HuH-7.5 (cell line): Measurements from ENCODE around the gene TPCN2.

Experiments
- DNase-seq: peaks from one replicate; pipeline ENCODE4 v3.0.0; 2011; ENCODE audit warnings: low spot score

TPCN2 gene

GRCh38 chr11:69167130-69167915 is 118.6 kb downstream of the TPCN2 start:
- no peak for DNase-seq

DNA sequence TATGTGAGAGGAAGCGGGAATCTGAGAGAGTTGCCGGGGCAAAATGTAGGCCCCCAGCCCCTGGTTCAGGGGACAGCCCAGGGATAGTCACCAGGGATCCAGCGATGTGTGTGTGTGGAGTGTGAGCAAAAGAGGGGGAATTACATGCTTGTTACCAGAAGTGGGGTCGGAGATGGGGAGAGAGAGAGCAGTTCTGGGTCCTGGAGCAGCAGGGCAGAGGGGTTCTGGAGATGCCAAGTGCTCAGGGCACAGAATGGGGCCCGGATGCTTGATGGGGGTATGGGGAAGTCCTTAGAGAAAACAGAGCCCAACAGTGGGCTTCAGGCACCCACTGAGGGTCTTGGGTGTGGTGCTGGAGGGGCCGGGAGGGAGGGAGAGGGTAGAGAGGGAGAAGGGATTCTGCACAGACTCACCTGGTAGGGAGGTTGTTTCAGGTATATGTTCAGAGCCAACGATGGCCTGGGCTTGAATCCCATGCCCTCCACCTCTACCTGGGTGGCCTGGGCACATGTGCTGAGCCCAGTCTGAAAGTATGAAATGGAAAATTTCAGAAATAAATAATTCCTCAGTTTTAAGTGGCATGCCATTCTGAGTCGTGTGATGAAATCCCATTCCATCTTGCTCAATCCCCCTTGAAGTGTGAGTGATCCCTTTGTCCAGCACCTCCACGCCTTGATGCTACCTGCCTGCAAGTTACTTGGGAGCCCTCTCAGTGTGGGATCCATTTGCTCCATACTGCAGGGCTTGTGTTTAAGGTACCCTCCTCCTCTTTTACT is 119.4 kb downstream of the TPCN2 start:
- DNase-seq, result no peak

DNA sequence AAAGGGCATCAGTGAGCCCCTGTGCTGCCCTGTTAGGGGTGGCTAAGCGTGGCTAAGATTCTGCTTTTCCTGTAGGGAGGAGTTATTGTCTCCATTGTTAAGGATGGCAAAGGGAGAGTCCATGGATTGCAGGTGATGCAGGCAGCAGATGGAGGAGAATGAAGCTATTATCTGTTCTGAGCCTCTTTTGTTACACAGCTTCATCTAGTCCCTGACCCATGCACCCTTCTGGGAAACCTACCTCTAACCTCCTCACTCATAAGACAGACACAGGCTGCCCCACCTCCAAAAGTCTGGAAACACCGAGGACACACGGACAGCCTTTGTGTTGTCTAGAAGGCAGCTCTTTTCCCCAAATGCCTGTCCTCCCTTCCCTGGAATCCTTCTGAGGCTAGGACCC is 120.7 kb downstream of the TPCN2 start:
- DNase-seq, result no peak

DNA sequence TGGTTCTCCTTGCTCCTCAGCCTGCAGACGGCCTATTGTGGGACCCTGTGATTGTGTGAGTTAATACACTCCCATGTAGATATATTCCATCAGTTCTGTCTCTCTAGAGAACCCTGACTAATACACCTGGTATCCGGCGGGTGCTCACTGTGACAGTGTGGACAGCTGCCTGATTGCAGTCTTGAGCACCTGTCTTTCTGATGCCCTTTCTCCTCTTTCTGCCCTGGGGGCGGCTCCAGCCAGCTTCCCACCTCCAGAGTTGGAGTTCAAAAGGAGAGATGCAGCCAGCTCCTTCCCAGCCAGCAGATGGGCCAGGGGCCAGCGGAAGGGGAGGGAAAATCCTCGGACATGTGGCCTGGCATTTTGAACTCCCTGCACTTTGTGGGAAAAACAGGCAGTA is 122.0 kb downstream of the TPCN2 start:
- no peak for DNase-seq

DNA sequence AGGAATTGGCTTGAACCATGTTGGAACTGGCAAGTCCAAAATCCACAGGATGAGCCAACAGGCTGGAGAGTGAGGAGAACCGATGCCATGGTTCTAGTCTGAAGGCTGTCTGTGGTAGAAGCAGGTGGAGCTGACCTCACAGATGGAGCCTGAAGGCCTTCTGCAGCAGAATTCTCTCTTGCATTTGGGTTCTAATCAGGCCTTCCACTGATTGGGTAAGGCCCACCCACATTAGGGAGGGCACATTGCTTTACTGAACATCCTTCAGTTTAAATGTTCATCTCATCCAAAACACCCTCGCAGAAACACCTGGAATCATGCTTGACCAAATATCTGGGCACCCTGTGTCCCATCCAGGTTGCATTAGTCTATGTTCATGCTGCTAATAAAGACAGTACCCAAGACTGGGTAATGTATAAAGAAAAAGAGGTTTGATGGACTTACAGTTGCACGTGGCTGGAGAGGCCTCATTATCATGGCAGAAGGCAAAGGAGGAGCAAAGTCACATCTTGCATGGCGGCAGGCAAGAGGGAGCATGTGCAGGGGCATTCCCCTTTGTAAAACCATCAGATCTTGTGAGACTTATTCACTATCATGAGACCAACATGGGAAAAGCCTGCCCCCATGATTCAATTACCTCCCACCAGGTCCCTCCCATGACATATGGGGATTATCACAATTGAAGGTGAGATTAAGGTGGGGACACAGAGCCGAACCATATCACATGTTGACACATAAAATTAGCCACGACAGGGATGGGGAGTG is 122.9 kb downstream of the TPCN2 start:
- no peak for DNase-seq

DNA sequence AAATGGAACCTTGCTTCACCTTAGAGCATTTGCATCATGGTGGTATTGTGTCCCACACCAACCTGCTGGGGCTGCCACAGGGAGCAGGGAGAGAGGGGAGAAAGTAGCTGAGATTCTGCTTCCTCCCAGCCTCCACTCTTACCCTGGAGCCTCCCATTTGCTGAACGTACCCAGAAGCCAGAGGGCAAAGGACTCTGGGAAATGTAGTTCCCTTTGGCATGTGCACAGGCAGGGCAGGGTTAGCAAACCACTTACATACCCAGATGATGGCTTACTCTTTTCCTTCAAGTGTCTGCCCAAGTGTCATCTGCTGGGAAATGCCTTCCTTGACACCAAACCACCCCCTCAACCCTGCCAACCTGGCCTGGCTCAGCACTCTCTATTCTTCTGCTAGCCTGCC is 123.9 kb downstream of the TPCN2 start:
- no peak for DNase-seq

- no peak for DNase-seq
These were observed 124.6 kb downstream of the TPCN2 start for GRCh38 chr11:69173331-69173730.

DNA sequence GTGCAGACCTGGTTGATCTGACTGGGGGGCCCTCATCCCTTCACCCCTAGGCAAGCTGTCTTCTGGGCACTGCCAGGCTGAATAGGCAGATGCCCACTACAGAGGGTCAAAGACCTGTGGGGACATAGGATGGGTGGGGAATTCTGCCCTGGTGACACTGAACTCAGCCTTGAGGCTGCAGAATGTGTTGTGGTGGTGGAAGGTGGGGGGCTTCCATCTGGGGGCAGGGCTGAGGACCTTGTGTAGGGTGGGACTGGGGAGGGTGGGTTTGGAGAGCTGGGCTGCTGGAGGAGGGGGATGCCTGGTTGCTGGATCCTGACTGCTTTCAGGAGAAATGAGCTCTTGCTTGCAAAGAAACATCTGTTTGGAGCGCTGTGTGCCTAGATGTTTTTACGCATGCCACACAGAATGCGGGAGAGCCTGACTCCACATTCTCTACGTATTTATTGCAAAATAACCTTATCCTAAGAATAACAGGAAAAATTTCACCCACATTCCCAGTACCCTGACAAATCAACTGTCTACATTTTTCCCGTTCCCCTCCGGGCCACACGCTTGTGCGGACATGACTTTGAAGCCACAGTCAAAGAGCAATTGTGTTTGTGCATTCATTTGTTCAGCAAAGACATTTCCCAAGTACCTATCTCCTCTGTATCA is 125.3 kb downstream of the TPCN2 start:
- DNase-seq, result no peak

- no peak for DNase-seq
These were observed 126.1 kb downstream of the TPCN2 start for GRCh38 chr11:69174841-69175240.

DNA sequence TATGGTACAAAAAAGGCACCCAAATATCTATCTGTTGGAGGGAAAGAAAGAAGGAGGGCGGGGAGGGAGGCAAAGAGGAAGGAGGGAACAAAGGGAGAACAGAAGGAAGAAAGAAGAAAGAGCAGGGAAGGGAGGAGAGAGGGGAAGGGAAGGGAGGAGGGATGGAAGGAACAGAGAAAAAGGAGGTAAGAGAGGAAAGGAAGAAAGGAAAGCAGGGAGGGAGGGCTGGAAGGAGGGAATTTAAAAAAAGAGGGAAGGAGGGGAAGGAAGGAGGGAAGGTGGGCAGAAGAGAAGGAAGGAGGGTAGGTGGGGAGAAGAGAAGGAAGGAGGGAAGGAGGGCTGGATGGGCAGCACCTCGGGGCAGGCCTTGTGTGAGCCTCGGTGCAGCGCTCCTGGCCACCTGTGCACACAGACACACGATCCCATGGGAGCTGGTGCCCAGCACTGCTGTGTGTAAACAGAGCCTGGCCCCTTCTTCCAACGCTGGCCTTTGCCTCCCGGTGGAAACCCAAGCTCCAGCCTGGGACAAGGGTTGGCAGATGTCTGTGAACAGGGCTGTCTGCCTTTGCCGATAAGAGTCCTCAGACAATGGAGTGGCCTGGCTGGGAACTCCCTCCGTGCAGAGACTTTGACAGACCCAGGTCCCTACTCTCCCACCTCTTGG is 130.2 kb downstream of the TPCN2 start:
- DNase-seq, result peak; percentile 62

DNA sequence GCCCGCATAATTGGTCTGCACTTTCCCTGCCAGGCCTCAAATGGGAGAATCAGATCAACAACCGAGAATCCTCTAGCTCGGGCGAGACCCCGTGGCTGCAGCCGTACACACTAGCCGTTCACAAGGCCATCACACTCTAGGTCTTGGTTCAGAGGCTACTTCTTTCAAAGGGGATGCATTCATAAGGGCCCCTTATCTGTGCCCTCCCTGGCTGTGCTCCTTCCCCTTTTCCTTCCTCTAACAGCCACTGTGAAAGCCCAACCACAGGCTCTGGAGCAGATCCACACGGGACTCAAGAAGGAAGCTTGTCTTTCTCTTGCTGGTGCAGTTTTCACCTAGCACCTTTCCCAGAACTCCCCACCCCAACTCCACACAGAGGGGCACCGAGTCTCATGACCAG is 131.5 kb downstream of the TPCN2 start:
- no peak for DNase-seq

- DNase-seq, result no peak
These were observed 132.0 kb downstream of the TPCN2 start for GRCh38 chr11:69180726-69181125.

DNA sequence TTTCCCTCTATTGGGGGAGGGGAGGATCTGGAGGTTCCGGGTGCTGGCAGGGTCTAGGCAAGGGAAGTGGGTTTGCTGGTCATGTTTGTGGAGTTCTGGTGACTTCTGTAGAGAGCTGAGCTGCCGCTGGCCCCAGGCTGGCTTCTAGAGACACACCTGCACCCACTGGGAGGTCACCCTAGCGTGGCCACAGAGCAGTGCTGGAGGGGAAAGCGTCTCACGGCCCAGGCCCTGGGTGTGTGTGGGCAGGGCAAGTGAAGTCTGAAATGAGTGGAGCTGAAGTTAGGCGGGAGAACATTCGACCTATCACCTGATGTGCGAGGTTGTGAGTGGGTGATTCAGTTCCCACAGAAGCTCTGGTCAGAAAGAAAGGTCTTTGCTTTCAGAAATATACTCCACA is 134.9 kb downstream of the TPCN2 start:
- no peak for DNase-seq
